Stimulated activated CD8-positive, alpha-beta memory T cell treated with anti-CD3 and anti-CD28 coated beads, Interleukin-15, amount 100 ng/mL, for 48 hours (primary cell): ENCODE results near the gene MED17.
"Not testable (repeated sequence)": the region's sequence is repeated elsewhere in the genome, so short reads cannot be mapped to it uniquely, and the experiment has no call there.

Experiments used
- DNase-seq, 2 donors: peaks; one replicate each; pipeline ENCODE4 v3.0.0-alpha.2; 2020; ENCODE audit warnings: low read depth in 2 of 2

Gene MED17

DNA sequence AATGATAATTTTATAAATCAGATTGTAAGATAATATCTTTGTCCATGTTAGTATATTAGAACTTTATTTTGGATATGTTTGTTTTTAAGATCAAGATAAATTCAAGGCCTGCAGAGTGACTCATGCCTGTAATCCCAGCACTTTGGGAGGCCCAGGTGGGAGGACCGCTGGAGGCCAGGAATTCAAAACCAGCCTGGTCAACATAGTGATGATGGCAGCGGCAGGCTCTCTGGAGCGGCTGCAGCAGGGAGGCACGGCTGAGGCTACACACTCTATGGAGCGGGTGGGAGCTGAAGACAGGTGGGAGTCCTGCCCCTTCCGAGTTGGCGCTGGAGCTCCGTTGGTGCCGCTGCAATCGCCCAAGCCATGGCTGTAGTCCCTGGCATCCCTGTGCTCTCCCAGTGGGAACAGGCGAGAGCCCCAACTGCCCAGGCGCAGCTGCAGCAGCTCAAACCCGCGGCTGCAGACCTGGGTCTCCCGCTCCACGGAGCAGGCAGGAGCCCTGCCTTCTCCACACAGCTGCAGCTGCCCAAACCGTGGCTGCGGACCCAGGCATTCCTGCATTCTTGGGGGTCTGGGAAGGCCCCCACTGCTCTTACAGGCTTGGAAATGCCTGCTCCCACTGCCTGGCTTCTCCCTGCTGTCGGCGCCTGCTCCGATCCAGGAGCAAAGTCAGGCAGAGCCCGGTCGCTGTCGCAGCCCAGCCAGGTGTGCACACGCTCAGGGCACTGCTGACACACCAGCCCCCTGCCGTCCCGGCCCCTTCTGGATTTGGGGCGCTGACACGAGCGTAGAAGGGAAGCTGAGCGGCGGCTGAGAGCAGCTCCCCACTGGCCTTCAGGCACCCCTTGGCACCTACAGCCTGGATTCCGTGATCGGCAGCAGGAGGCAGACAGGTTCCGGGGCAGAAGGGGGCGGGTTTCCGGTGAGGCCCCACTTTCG lies 25.9 kb upstream of the MED17 start:
- DNase-seq: no peak

DNA sequence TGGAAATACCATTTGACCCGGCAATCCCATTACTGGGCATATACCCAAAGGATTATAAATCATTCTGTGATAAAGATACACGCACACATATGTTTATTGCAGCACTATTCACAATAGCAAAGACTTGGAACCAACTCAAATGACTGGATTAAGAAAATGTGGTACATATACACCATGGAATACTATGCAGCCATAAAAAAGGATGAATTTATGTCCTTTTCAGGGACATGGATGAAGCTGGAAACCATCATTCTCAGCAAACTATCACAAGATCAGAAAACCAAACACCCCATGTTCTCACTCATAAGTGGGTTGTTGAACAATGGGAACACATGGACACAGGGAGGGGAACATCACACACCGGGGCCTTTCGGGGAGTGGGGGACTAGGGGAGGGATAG lies 25.0 kb upstream of the MED17 start:
- DNase-seq: not testable (repeated sequence)

DNA sequence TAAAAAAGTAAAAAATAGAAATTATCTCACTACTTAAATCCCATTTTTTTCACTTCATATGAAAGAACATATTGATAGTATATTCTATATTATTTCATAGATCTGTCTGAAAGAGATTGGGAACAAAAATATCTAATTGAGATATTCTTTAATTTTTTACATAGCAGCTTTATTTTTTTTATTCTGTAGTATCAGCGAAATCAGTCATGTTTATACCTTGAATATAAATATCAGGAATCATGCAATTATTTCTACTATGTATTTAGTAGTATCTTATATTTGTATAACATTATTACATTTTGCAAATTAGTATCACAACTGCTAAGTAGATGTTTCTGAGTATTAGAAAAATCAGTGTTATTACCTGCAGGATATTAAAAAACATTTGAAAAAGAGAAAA lies 22.2 kb upstream of the MED17 start:
- no peak for DNase-seq

DNA sequence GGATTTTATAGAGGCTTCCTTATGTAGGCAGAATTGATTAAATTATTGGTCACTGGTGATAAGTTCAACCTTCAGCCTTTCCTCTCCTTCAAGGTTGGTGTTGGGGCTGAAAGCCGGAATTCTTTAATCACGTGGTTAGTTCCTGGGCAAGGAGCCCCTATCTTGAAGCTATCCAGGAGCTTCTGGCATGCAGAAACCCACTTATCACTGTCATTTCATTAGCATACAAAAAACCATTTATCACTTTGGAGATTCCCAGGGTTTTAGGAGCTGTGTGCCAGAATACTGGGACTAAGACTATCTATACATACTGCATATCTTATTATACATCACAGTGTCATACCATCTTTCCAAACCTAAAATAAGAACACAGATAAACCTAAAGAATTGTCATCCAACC lies 18.5 kb upstream of the MED17 start:
- DNase-seq: no peak

DNA sequence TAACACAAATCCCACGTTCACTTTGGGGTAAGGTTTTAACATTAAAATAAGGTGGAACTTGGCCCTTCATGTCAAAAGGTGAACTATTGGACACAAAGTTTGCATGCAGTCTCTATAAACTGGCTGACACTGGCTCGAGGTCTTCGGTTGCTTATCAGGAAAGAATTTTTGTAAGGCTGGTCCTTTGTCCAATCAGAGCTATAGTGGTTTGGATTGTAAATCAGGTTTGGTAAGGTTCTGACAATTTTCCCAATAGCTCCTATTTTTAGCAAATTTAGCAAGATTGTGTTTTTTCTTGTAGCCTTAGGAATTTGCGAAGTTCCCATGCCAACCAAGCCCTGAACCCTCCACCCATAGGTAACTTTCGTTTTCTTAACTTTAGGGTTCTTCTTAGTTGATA lies 17.6 kb upstream of the MED17 start:
- no peak for DNase-seq

DNA sequence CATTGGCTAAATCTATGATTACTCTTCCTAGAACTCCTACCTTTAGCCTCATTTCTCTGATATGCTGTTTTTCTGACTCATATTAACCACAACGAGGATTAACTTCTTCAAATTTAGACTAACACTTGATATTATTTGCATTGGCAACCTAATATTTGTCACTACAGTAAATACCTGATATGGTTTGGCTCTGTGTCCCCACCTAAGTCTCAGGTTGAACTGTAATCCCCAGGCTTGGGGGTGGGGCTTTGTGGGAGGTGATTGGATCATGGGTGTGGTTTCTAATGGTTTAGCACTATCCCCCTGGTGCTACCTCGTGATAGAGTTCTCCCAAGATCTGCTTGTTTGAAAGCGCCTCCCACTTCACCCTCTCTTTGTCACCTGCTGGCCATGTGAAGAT lies 17.1 kb upstream of the MED17 start:
- DNase-seq: no peak

DNA sequence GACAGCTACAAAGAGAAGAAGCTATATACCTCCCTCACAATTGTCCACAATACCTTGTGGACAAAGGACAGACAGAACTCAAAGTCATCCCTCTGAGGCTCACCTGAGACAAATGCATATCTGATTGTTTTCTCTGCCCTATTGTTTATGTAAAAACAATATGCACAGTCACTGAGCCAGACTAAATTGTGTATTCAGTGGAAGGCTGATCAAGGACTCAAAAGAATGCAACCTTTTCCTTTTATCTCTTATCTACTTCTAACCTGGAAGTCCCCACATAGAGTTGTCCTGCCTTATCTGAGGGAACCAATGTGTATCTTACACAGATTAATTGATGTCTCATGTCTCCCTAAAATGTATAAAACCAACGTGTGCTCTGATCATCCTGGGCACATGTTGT lies 13.9 kb upstream of the MED17 start:
- DNase-seq: no peak

DNA sequence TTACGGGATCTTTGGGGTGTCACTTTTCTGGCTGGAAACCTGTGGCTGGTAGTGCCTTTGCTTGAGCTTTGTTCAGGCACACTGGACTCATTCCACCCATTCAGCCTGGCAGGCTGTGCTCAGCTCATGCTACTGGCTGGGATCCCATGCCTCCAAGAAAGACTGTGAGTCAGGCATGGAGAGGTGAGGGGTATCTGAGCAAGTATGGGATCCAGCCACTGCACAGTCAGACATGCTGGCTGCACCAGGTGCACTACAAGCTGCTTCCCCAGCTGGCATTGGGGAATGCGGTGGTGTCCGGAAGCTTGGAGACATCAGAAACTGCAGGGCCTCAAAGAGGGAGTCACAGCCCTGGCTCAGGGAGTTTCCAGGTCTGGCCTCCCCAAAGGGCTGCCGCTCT lies 12.0 kb upstream of the MED17 start:
- no peak for DNase-seq

DNA sequence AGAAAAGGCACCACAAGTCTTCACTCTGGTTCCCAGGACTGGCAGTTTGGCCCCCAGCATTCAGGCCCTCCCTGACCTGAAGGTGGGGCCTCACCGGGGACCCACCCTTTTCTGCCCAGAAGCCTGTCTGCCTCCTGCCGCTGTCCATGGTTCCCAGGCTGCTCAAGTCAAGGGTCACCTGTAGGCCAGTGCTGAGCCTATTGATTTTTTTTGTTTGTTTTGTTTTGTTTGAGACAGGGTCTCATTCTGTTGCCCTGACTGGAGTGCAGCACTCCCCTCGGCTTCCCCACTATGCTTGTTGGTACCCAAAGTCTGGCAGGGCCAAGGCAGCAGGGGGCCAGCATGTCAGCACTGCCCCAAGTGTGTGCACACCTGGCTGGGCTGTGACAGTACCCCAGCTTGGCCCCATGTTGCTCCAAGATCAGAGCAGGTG lies 11.0 kb upstream of the MED17 start:
- no peak for DNase-seq

DNA sequence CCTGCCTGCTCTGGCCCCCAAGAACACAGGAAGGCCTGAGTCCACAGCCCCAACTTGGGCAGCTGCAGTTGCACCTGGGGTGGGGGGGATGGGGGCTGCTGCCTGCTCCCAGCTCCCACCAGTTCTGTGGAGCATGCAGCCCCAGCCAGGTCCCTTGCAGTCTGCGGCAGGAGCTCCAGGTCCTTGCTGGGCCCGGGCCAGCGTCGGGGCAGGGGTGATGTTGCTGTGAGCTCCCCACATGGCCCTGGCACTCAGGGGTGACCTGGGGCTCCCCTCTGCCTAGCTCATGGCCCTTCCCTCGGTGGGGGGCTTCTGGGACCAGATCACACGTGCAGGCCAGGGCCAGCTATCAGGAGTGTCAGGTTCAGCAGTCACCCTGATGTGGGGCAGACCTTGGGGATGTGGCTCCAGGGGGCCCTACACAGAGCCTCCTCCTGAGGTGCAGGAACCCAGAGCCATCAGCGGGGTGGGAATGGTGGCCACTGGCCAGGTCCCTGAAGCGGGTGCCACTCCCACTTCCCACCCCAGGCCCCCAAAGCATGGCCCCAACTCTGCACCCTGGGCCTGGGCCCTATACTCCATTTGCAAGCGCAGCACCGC lies 10.4 kb upstream of the MED17 start:
- no peak for DNase-seq

DNA sequence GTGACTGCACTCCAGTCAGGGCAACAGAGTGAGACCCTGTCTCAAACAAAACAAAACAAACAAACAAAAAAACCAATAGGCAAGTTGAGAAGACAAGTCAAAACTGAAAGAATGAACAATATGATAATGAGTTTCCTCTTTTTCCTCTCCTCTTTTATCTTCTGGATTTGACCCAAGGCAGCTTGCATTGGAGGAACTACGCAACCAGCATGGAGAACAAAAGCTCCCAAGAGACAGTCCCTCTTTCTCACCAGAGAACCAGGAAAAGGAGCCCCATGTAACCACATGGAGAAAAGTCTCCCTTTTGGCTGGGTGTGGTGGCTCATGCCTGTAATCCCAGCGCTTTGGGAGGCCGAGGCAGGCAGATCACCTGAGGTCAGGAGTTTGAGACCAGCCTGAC lies 9.5 kb upstream of the MED17 start:
- DNase-seq: not testable (repeated sequence)

DNA sequence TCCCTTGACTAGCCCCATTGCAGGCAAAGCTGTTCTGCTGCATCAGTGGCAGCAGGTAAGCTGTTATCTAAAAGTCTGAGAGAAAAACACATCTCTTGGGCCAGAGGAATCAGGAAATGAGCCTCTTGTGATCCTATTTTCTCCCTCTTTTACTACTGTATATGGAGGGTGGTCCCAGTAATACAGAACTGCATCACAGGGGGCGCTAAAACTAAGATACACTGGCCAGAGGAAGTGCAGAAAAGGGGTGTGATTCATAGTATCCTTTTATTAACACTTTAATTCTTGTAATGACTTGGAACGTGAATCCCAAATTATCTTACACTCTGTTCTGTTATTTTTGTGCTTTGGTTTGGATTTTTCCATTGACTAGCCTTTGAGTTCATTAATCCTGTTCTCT lies 8.8 kb upstream of the MED17 start:
- DNase-seq: no peak

DNA sequence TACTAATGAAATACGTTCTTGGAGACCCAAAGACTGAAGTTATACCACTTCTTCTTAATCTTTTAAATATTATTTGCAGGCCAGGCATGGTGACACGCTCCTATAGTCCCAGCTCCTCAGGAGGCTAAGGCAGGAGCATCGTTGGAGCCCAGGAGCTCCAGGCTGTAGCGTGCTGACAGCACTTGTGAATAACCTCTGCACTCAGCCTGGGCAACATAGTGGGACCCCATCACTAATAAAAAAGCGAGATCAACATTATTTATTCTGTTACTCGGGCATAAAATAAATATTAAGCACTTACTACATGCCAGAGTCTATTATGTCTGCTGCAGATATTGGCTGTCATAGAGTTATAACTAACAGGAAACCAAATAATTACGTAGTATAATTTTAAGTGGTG lies 720 bp upstream of the MED17 start:
- no peak for DNase-seq

DNA sequence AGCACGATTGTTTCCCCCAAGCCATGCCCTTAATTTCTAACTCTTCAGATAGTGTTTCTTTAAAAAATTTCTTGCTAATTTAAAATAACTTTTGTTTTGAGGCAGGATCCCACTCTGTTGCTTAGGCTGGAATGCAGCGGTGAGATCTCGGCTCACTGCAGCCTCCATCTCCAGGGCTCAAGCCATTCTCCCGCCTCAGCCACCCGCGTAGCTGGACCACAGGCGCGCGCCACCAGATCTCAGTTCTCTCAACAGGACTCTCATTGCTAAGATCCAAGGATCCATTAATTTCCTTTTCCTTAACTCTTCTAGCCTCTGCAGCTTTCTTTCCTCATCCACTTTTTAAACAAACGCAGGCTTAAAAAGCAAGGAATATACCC lies 327 bp upstream of the MED17 start:
- peak in 1 of 2 donors; percentile 19 for DNase-seq

DNA sequence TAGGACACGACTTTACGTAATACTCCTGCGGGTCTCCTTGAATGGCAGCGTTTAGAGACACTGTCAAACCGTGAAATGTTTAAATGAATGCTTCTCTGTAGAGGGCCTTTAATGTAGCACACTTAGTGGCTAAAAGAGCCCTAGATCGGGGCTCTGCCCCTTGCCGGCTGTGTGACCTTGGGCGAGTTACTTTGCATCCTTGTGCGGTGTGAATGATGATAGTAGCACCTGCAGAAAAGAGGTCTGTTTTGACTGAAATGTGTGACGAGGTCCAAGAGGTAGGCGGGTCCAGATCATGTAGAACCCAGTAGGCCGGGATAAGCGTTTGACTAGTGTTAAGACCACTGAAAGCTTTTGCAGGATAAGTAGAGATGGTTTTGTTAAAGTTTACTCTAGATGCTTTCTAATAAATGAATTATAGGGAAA lies 866 bp downstream of the MED17 start:
- peak in 1 of 2 donors; percentile 11 for DNase-seq

DNA sequence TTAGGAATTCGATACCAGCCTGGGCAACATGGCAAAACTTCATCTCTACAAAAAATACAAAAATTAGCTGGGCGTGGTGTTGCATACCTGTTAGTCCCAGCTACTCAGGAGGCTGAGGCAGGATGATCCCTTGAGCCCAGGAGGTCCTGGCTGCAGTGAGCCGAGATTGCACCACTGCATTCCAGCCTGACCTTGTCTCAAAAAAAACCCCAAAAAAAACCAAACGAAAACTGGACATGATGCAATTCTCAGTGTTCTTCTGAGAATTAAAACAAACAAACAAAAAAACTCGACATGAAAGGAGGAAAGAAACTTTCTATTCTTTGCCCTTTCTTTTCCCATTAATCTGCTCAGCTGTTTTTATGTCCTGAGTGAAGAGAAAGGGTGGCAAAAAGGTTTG lies 7.4 kb downstream of the MED17 start:
- no peak for DNase-seq

DNA sequence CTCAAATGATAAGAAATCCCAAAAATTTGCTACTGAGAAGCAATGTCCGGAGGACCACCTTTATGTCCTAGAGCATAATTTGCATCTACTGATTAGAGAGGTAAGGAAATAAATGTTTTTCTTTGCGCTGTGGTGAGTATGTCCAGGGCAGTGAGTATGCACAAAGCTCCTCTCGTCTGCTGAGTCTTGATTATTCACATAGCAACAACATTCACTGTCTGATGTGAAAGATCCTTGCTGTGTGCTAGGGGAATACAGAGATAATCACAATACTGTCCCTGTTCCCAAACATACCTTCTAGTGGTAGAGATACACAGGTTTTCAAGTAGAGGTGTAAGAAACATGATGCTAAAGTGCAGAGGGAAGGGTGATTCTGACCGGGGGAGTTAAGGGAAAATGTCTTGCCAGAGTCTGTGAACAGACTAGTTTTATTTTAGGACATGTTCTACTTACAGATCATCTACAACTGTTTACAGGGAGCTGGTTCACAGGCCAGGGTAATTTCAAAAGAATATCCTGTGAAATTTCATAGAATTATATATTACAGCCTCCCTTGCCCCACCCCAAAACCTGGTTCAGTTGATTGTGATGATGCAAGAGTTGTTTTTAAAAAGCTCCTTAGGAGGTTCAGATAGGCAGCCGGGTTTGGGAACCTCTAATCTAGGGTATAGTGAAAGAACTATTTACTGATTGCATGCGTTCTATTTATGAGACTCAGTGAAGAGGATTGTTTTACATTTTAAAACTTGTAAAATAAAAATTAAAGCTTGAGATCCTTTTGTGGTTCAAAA lies 12.6 kb downstream of the MED17 start:
- no peak for DNase-seq

DNA sequence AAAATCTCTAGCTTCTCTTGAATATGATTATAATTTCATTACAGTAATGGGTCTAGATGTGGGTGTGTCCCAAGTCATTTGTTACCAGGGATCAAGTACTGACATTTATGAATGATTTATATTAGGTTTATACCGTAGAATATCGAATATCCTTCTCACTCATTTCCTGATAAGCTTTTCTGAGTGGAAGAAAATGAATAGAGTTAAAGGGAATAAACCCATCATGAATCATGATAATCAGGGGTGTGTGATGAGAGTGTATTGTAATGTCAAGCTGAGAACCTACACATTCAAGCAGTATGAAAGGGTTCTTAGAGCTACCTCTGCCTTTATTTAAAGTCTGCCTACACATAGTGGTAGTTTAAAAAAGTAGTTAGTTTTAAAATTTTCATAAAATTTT lies 17.3 kb downstream of the MED17 start:
- DNase-seq: no peak

DNA sequence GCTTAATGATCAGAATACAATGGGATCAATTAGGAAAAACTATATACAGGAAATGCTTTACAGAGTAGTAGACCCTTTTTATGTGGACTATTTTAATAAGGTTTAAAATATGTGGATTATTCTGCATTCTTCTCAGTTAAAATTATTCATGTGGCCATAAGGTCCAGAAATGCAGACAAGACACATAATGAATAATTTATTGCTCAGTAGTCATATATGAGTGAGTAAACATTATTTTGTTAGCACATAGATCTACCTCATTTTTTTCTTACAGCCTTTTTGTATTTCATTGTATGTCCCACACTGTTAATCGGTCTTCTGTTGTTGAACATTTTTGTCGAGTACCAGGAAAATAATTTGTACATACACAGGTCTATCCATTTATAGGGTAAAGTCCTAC lies 20.8 kb downstream of the MED17 start:
- no peak for DNase-seq

DNA sequence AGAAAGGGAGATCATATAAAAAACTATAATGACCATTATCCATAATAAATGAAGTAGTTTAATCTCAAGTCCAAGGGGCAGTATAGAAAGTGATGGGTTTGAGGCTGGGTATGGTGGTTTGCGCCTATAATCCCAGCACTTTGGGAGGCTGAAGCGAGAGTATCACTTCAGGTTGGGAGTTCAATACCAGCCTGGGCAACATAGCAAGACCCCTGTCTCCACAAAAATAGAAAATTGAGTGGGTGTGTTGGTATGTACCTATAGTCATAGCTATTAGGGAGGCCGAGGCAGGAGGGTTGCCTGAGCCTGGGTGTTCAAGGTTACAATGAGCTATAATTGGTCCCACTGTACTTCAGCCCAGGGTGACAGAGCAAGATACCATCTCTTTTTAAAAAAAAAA lies 23.9 kb downstream of the MED17 start:
- no peak for DNase-seq

DNA sequence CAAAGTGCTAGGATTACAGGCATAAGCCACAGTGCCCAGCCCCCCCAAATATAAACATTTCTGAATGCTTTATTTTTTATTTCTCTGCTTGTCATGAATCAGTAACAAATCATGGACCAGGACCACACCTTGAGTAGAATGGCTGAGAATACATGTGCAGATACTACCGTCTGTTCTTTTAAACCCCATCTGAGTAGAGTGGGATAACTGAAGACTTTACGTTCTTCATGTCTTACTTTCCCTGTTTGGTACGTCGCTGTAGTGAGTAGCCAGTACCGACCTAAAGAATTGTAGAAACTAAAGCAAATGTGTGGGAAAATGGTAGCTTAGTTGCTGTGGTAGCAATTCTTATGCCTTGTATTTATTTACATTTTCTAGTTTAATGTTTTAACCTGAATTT lies 29.9 kb downstream of the MED17 start:
- no peak for DNase-seq

DNA sequence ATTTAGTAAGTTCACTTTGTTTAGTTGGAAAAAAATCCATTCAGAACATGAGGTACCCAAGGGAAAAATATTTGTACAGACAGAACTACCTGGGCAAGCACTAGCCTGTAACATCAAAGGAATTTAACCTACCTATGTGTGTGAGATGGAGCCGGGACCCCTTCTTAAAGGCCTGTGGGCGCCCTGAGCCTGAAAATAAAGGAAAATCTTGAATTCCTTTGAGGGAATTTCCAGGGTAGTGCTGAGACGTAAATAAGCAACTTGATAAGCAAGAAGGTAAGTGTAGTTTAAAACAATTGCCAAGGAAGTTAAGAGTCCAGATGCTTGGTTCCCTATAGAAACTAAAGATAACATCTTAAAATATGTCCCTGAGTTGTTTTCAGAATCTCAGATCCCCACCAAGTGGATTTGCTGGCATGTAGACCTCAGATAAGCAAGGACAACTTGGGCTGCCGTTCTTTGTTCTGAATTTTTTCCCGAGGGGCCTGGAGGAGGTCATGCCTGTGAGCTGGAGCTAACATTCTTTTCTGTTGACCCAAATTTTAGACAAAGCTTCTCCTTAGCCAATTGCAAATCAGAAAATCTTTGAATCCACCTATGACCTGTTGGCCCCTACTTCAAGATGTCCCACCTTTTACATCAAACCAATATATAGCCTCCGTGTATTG lies 31.0 kb downstream of the MED17 start:
- DNase-seq: no peak
